ENCODE results near the gene PRKCB. TPM values are rescaled to one million over a fixed set of nuclear protein-coding genes. Genes with fewer than 3 reads are reported as not detected.

PRKCB gene
- total and polyA plus RNA-seq, 2 of the 8 experiments (the other 6 are each of a cell fraction or from before 2014, with no cell fraction given): 7.1 to 12.1 TPM

DNA sequence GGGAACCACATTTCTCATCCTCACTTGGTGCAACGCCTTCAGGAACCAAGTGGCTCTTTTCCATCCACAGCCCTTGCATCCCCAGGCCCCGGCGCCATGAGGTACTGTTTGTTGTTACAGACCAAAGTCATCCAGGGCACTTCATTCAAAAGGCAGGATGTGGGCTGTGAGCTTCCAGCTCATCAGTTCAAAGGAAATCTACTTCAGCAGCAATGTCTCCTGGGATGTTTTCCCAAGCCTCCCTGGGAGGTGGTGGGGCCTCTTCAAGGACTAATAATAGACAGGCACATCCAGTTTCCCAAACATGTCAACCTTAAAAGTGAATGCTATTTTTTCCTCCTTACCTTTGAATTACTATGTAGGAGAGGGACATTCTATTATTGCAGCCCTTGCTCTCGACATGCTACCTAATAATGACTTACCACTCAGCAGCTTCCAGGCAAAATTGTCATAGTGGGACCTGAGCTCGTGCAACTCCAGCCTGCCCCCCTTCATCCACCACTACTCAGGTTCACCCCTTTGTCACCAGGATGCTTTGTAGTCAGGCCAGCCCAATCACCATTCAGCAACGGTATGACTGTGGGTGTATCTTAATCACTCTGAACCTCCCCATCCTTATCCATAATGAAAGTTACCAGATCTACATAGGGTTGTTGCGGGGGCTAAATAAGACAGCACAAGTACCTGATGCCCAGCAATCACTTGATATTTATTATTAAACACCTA, 1.7 kb upstream of the PRKCB start (continued):
- TF ChIP-seq KDM5A (IDR thresholded peaks at IDR 0.05; ENCODE audit: low read length): no peak
- no peak for TF ChIP-seq SIRT6 (IDR thresholded peaks at IDR 0.05; ENCODE audit: low read length)
- TF ChIP-seq GABPA (IDR thresholded peaks at IDR 0.05; ENCODE audit: borderline replicate concordance, insufficient read depth, low read length): no peak
- TF ChIP-seq, protein P1, sequence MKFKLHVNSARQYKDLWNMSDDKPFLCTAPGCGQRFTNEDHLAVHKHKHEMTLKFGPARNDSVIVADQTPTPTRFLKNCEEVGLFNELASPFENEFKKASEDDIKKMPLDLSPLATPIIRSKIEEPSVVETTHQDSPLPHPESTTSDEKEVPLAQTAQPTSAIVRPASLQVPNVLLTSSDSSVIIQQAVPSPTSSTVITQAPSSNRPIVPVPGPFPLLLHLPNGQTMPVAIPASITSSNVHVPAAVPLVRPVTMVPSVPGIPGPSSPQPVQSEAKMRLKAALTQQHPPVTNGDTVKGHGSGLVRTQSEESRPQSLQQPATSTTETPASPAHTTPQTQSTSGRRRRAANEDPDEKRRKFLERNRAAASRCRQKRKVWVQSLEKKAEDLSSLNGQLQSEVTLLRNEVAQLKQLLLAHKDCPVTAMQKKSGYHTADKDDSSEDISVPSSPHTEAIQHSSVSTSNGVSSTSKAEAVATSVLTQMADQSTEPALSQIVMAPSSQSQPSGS (IDR thresholded peaks at IDR 0.05; ENCODE audit: low read length): no peak
- no peak for TF ChIP-seq NANOG (IDR thresholded peaks at IDR 0.05; ENCODE audit: insufficient read depth, low read depth, low read length, poor library complexity, severe bottlenecking)
